SU-DHL-6 (cell line): Measurements from ENCODE around the gene DCUN1D2.

Experiments used
- EZH2phosphoT487 ChIP-seq: fragments of 200-600 bp; sonication (generic), shearing (Covaris generic); conservative IDR thresholded peaks from 2 replicates; pipeline ENCODE4 v1.6.1; 2018; ENCODE audit warnings: mild to moderate bottlenecking, antibody characterized with exemption, low read length, moderate library complexity, mixed read lengths
- TF ChIP-seq, protein P1 (sequence below): fragments of 200-600 bp; sonication (generic); IDR thresholded peaks from one replicate; pipeline ENCODE4 v1.5.1; 2017; ENCODE audit warnings: antibody characterized with exemption, mild to moderate bottlenecking, low read length, moderate library complexity; ENCODE audit not compliant: insufficient read depth, poor library complexity, severe bottlenecking

- TF ChIP-seq, protein P1, sequence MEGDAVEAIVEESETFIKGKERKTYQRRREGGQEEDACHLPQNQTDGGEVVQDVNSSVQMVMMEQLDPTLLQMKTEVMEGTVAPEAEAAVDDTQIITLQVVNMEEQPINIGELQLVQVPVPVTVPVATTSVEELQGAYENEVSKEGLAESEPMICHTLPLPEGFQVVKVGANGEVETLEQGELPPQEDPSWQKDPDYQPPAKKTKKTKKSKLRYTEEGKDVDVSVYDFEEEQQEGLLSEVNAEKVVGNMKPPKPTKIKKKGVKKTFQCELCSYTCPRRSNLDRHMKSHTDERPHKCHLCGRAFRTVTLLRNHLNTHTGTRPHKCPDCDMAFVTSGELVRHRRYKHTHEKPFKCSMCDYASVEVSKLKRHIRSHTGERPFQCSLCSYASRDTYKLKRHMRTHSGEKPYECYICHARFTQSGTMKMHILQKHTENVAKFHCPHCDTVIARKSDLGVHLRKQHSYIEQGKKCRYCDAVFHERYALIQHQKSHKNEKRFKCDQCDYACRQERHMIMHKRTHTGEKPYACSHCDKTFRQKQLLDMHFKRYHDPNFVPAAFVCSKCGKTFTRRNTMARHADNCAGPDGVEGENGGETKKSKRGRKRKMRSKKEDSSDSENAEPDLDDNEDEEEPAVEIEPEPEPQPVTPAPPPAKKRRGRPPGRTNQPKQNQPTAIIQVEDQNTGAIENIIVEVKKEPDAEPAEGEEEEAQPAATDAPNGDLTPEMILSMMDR: no peak
- no peak for TF ChIP-seq EZH2phosphoT487
Measured at GRCh38 chr13:113474179-113474578, 16.3 kb downstream of the DCUN1D2 start.
